NK-92 (cell line): ENCODE data around the gene ABI3BP.
"Not testable (repeated sequence)": the region's sequence is repeated elsewhere in the genome, so short reads cannot be mapped to it uniquely, and the experiment has no call there.

Source experiments
- DNase-seq: peaks from one replicate; lab custom pipeline; 2025; ENCODE audit not compliant: unreplicated experiment; lab: John Stamatoyannopoulos, UW

Gene ABI3BP

GRCh38 chr3:100993309-100993708 is at the start of gene ABI3BP:
Gene ABI3BP (minus strand): TSS chr3:100993421. CDS start chr3:100993384, 37 bp downstream.
- no peak for DNase-seq

- DNase-seq: no peak
Measured at GRCh38 chr3:101039285-101039684, 46.1 kb upstream of the ABI3BP start.

GRCh38 chr3:101038880-101039279 is 45.7 kb upstream of the ABI3BP start:
- no peak for DNase-seq

GRCh38 chr3:101038393-101038792 is 45.2 kb upstream of the ABI3BP start:
- DNase-seq: no peak

- no peak for DNase-seq
Measured at GRCh38 chr3:101037613-101038012, 44.4 kb upstream of the ABI3BP start.

GRCh38 chr3:101036676-101037075 is 43.5 kb upstream of the ABI3BP start:
- DNase-seq: no peak

- DNase-seq: no peak
Measured at GRCh38 chr3:101036213-101036618, 43.0 kb upstream of the ABI3BP start.

- DNase-seq: no peak
Measured at GRCh38 chr3:101027286-101027685, 34.1 kb upstream of the ABI3BP start.

GRCh38 chr3:101026881-101027280 is 33.7 kb upstream of the ABI3BP start:
- no peak for DNase-seq

- DNase-seq: no peak
Measured at GRCh38 chr3:101026244-101026643, 33.0 kb upstream of the ABI3BP start.

- no peak for DNase-seq
Measured at GRCh38 chr3:101020351-101021015, 27.3 kb upstream of the ABI3BP start.

GRCh38 chr3:101017017-101017416 is 23.8 kb upstream of the ABI3BP start:
- DNase-seq: no peak

GRCh38 chr3:101012312-101012711 is 19.1 kb upstream of the ABI3BP start:
- not testable (repeated sequence) for DNase-seq

- no peak for DNase-seq
Measured at GRCh38 chr3:101011136-101011535, 17.9 kb upstream of the ABI3BP start.

- DNase-seq: no peak
Measured at GRCh38 chr3:101010296-101010695, 17.1 kb upstream of the ABI3BP start.

- DNase-seq: no peak
Measured at GRCh38 chr3:101009386-101009785, 16.2 kb upstream of the ABI3BP start.

- no peak for DNase-seq
Measured at GRCh38 chr3:100999160-100999559, 5.9 kb upstream of the ABI3BP start.

- no peak for DNase-seq
Measured at GRCh38 chr3:100994809-100995208, 1.6 kb upstream of the ABI3BP start.

- no peak for DNase-seq
Measured at GRCh38 chr3:100994187-100994586, 966 bp upstream of the ABI3BP start.

GRCh38 chr3:100992231-100993012 is 799 bp downstream of the ABI3BP start:
- no peak for DNase-seq

- DNase-seq: no peak
Measured at GRCh38 chr3:100988080-100988479, 5.1 kb downstream of the ABI3BP start.

GRCh38 chr3:100984308-100984707 is 8.9 kb downstream of the ABI3BP start:
- DNase-seq: no peak
